AG04449 (cell line): ENCODE measurements around the gene GNG2.

ENCODE experiments used
- CTCF ChIA-PET: fragments of 350-600 bp; formaldehyde crosslinking; extraction: SDS; loops from one replicate; lab custom pipeline; 2021; ENCODE audit warnings: antibody characterized with exemption; lab: Yijun Ruan, JAX
- POLR2A ChIA-PET: fragments of 400-600, 350-600 bp; formaldehyde crosslinking; extraction: SDS; loops from one replicate; lab custom pipeline; 2020; ENCODE audit warnings: antibody characterized with exemption, inconsistent platforms; lab: Yijun Ruan, JAX
- DNase-seq: peaks from one replicate; pipeline ENCODE4 v3.0.0-alpha.2; 2010; ENCODE audit warnings: low read depth, low spot score
- H3K4me3 ChIP-seq: 2 replicates; pipeline ENCODE4 v1.5.1; 2011; ENCODE audit warnings: low read depth, mild to moderate bottlenecking, control low read depth, low read length
- TF ChIP-seq, protein P1 (sequence below): IDR thresholded peaks from one replicate; pipeline ENCODE4 v1.5.1; 2011; ENCODE audit warnings: mild to moderate bottlenecking, moderate library complexity, low read length, control low read depth, inconsistent platforms; ENCODE audit not compliant: insufficient read depth; ENCODE audit errors: missing control alignments

The GNG2 gene

DNA sequence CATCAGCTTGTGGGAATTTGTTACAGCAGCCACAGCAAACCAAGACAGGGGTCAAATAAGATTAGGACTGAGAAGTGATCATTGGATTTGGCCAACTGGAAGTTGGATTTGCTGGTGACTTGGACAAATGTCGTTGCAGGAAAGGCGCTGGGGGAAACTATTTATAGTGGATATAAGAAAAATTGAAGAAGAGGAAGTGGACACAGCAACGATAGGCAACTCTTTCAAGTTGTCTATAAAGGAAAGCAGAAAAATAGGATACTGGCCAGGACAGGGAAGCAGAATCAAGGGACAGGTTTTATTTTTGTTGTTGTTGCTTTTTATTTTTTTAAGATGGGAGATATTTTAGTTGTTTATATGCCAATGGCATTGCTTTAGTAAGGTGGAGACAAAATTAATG is 72.8 kb downstream of the GNG2 start:
- H3K4me3 ChIP-seq = no peak overlapping the region
- ChIA-PET CTCF (no interaction called here), POLR2A (no interaction called here)
- TF ChIP-seq, protein P1, sequence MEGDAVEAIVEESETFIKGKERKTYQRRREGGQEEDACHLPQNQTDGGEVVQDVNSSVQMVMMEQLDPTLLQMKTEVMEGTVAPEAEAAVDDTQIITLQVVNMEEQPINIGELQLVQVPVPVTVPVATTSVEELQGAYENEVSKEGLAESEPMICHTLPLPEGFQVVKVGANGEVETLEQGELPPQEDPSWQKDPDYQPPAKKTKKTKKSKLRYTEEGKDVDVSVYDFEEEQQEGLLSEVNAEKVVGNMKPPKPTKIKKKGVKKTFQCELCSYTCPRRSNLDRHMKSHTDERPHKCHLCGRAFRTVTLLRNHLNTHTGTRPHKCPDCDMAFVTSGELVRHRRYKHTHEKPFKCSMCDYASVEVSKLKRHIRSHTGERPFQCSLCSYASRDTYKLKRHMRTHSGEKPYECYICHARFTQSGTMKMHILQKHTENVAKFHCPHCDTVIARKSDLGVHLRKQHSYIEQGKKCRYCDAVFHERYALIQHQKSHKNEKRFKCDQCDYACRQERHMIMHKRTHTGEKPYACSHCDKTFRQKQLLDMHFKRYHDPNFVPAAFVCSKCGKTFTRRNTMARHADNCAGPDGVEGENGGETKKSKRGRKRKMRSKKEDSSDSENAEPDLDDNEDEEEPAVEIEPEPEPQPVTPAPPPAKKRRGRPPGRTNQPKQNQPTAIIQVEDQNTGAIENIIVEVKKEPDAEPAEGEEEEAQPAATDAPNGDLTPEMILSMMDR = no peak
- no peak for DNase-seq

DNA sequence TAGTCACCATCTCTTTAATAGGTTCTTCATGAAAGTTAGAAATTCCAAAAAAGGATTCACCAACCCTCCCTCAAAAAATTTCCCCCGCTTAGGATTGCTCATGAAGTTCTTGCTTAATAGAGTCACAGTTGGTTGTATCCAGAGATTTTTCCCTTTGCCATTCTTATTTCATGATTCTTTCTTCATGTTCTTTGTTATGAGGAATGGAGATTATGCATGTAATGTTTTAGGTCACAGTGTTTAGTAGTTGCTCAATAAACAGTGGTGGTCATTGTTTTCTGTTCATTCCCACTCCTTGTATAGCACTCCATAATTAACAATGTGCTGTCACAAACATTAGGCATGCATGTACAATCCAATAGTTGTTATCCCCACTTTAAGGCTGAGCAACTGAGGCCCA is 77.7 kb downstream of the GNG2 start:
- ChIA-PET POLR2A (no interaction called here), CTCF (no interaction called here)
- no peak for DNase-seq
- TF ChIP-seq, protein P1 = no peak
- H3K4me3 ChIP-seq = no peak overlapping the region

DNA sequence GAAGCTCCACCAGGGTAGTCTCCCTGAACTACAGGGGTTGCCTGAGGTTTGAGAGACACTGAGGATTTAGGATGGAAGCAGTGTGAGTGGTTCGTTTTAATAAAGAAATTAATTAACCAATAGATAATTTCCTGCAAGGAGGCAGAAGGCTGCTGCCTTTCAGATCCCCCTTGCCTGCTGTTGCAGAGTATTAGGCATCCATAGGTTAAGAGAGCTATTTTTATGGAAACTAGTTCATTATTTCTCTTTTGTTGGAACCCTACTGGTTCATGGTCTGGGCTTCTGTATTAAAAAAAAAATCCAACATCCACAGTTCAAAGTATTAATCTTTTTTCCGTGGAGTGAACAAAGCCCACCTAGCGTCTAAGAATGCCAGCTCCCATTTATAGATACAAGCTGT is 78.4 kb downstream of the GNG2 start:
- TF ChIP-seq, protein P1 = no peak
- POLR2A ChIA-PET = no interaction called here
- DNase-seq = no peak
- H3K4me3 ChIP-seq = no peak overlapping the region
- CTCF ChIA-PET = no interaction called here

DNA sequence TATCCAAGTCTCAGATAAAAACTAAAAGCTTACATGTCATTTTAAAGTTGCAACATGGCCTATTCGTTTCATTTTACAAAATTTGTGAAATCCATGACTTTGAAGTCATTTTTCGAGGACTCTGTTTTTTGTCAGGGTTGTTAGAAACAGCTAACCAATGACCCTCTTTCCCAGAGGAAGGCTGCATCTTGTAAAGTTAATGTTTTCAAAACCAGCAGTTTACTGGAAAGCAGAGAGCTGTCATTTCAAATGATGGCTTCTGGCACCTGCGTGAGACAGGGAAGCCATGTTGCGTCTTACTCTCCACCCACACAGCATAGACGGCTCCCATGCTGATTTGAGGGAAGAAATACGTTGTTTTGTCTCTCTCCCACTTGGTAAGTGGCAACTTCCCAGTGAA is 78.8 kb downstream of the GNG2 start:
- TF ChIP-seq, protein P1 = no peak
- CTCF ChIA-PET = no interaction called here
- POLR2A ChIA-PET = no interaction called here
- H3K4me3 ChIP-seq = no peak overlapping the region
- no peak for DNase-seq

DNA sequence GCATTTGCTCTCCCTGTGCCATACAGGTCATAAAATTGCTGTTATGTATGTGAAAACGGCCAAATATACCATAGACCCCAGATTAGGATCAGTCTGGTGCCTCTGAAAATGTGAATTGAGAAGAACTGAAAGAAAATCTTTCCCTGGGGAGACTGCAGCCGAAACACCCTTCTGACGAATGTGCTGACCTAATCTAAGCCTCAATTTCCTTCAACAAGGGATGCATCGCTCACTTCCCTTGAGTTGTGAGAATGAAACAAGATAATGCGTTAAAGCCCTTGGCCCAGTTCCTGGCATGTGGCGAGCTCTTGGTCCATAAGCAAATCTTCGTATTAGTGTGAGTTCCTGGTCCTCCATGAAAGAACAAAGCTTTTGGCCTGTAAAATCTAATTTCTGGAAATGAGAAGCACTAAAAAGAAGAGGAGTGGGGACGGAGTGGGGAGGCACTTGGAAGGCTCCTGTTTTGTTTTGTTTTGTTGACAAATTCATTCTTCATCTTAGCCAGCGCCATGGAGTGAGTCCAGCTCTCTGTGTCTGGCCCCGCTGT is 79.4 kb downstream of the GNG2 start:
- ChIA-PET POLR2A (no interaction called here), CTCF (no interaction called here)
- no peak for DNase-seq
- no peak overlapping the region for H3K4me3 ChIP-seq
- TF ChIP-seq, protein P1 = no peak

DNA sequence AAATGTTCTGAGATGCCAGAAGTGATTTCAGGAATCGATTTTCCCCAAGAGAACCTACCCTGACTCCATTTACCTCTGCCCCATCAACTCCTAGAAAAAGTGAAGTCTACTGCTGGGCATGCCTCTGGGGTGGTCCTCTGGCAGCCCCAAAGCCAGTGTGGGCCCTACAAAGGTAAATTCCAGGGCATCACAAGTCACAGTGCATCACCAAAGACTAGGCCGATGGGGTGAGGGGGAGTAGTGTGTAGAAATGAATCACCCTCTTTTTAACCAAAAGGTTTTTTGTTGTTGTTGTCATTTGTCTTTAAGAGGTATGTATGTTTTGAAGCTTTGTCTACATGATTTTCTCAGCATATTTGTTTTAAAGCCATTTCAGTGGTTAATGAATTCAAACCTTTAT is 82.6 kb downstream of the GNG2 start:
- no peak for DNase-seq
- TF ChIP-seq, protein P1 = no peak
- no peak overlapping the region for H3K4me3 ChIP-seq
- CTCF ChIA-PET = no interaction called here
- POLR2A ChIA-PET = no interaction called here
